ENCODE measurements around the gene LINGO4.

The LINGO4 gene

DNA sequence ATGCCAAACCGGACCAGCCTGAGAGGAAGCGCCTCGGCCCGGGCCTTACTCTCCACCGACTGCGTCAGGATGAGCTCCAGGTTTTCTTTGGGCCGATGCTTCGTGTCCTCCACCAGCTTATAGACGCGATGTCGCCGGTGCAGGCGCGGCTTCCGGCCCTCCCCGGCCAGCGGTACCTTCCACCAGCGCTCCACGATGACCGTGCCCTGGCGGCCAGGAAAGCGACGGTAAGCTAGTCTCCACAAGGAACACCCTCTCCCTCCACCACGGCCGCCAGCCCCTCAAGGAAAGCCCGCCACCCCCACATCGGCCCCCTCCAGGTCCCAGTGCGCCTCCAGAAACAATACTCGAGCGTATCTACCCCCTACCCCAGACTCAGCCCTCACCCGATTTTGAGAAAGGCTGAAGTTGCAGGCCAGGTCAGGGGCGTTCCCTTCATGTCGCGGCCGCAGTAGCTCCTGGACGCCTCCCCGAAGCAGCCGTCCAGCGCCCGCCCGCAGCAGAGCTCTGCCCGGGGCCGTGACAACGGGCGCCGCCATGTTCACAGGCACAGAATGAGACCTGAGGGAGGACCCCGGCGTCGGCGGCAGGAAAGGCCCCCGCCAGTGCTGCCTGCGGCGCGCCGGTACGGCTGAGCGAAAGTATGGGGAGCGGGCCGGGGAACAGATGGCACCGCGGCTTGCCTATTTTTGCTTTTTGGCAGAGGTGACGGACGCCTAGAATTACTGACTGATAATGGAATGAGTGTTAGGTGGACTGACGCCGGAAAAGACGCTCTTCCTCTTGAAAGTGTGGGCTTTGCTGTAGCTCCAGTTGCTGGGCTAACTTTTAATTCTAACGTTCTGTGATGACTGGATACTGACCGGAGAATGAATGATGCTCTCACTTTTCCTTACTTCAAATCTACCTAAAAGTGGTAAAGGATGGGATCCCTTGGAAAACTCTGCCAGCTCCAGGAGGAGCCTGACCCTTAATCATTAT is 42.0 kb downstream of the LINGO4 start, which contains the start of gene MRPL9:
Gene MRPL9, minus strand, starts transcription at position 556 of the 981 bp plus-strand sequence. Its CDS starts 17 bp downstream, at position 539.
- H2BK12ac ChIP-seq (ENCODE audit: low read length), result no peak within 1 kb of the TSS
- no peak within 1 kb of the TSS for H2BK120ac ChIP-seq (ENCODE audit: low read depth, low read length)

DNA sequence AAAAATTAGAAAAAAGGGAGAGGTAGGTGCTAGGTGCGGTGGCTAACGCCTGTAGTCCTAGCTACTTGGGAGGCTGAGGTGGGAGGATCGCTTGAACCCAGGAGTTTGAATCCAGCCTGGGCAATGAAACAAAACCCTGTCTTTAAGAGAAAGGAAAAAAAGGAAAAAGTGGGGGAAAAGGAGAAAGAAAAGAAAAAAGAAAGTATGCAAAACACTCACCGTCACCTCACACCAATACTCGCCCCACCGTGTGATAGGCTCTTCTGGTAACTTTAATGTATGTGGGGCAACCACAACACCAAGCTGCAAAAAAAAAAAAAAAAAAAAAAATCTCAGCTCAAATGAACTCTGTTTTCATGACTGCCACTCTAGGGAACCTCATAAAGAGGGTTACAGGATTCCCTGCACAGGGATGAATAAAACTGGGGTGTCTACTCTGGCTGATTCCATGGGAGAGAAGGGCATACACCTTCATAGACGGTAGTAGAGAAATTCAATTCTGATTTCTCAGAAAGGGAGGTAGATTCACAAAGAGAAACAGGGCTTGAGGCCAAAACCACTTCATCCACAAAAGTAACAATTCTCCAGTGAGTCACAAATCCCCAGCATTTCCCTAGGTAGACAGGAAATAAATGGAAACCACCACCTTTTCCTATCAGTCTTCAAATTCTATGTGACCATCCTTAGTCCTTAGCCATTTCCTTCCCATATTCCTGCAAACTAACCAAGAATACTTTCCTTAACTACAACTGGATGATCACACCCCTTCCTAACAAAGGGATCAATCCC is 44.4 kb downstream of the LINGO4 start:
- H4K91ac ChIP-seq (ENCODE audit: low read depth, low read length, poor library complexity), result no peak overlapping the region
- no peak overlapping the region for H3K4me2 ChIP-seq (ENCODE audit: insufficient read depth, low read length, poor library complexity, severe bottlenecking)
- H3K79me1 ChIP-seq (ENCODE audit: low read depth, low read length), result no peaks in the 10 kb centered on the region
- H4K8ac ChIP-seq (ENCODE audit: low read depth, low read length), result no peak overlapping the region
- peaks cover 3 to 4% of the 10 kb centered on the region in 2 donors for H3K4me1 ChIP-seq (ENCODE audit: control insufficient read depth in 2 of 2, insufficient read depth in 1 of 2, low read depth in 1 of 2, low read length in 2 of 2)
- WGBS, 2 donors (ENCODE audit: extremely low coverage in 2 of 2, insufficient read length in 2 of 2, insufficient replicate concordance in 1 of 2), result no CpG with 5 or more reads among the region's 7 CpGs
- no peak for DNase-seq (ENCODE audit: low spot score)
- H3K14ac ChIP-seq (ENCODE audit: low read length), result no peak overlapping the region
- no peak overlapping the region for H3K23ac ChIP-seq (ENCODE audit: low read depth, low read length, poor library complexity)
- no peak overlapping the region for H2AFZ ChIP-seq (ENCODE audit: low read length)
- H3K9ac ChIP-seq (ENCODE audit: low read depth, low read length, poor library complexity), result no peak overlapping the region
- H3K27ac ChIP-seq (replicated peaks; ENCODE audit: low read length), result no peak overlapping the region
- H2BK15ac ChIP-seq (ENCODE audit: low read length), result no peak overlapping the region
- H2BK5ac ChIP-seq (ENCODE audit: low read length), result no peak overlapping the region
- H2BK12ac ChIP-seq (ENCODE audit: low read length), result no peak overlapping the region
- H3K36me3 ChIP-seq (replicated peaks in 1 of 2; ENCODE audit: control insufficient read depth in 2 of 2, insufficient read depth in 2 of 2, low read length in 2 of 2), result peaks cover 20 to 60% of the 10 kb centered on the region in 2 donors
- H3K4ac ChIP-seq (ENCODE audit: low read length), result no peak overlapping the region
- no peak overlapping the region for H3K4me3 ChIP-seq (ENCODE audit: low read length in 2 of 2)
- H2AK5ac ChIP-seq (ENCODE audit: low read depth, low read length), result no peak overlapping the region
- H3K9me3 ChIP-seq (replicated peaks in 1 of 2; ENCODE audit: control insufficient read depth in 2 of 2, insufficient read depth in 1 of 2, low read depth in 1 of 2, low read length in 2 of 2), result no peaks in the 10 kb centered on the region
- H3K18ac ChIP-seq (ENCODE audit: low read length), result no peak overlapping the region
- no peaks in the 10 kb centered on the region for H3K27me3 ChIP-seq (ENCODE audit: control insufficient read depth in 3 of 3, insufficient read depth in 3 of 3, low read depth in 1 of 3, low read length in 3 of 3)
- H2BK120ac ChIP-seq (ENCODE audit: low read depth, low read length), result no peak overlapping the region

More for the DNA sequence above, 42.0 kb downstream of the LINGO4 start, which contains the start of gene MRPL9:
- Histone ChIP-seq H4K8ac (ENCODE audit: low read depth, low read length) (peak within 1 kb of the TSS; percentile 83), H3K14ac (ENCODE audit: low read length) (peak within 1 kb of the TSS; percentile 12), H3K9ac (ENCODE audit: low read depth, low read length, poor library complexity) (peak within 1 kb of the TSS; percentile 93), H2BK15ac (ENCODE audit: low read length) (peak within 1 kb of the TSS; percentile 72), H3K4me3 (ENCODE audit: low read length in 2 of 2) (peak within 1 kb of the TSS; percentile 78 to 98), H3K9me3 (replicated peaks in 1 of 2; ENCODE audit: control insufficient read depth in 2 of 2, insufficient read depth in 1 of 2, low read depth in 1 of 2, low read length in 2 of 2) (no peaks in the 10 kb centered on the region), H3K27ac (replicated peaks; ENCODE audit: low read length) (peak within 1 kb of the TSS; percentile 71), H4K91ac (ENCODE audit: low read depth, low read length, poor library complexity) (peak within 1 kb of the TSS; percentile 30), H3K27me3 (ENCODE audit: control insufficient read depth in 3 of 3, insufficient read depth in 3 of 3, low read depth in 1 of 3, low read length in 3 of 3) (no peaks in the 10 kb centered on the region), H2BK5ac (ENCODE audit: low read length) (peak within 1 kb of the TSS; percentile 58), H3K4ac (ENCODE audit: low read length) (no peak within 1 kb of the TSS), H3K36me3 (replicated peaks in 1 of 2; ENCODE audit: control insufficient read depth in 2 of 2, insufficient read depth in 2 of 2, low read length in 2 of 2) (peaks cover 17 to 39% of the 10 kb centered on the region in 2 donors), H2AFZ (ENCODE audit: low read length) (peak within 1 kb of the TSS; percentile 85), H3K4me2 (ENCODE audit: insufficient read depth, low read length, poor library complexity, severe bottlenecking) (peak within 1 kb of the TSS; percentile 77), H3K79me1 (ENCODE audit: low read depth, low read length) (no peaks in the 10 kb centered on the region), H3K23ac (ENCODE audit: low read depth, low read length, poor library complexity) (peak within 1 kb of the TSS; percentile 47), H3K4me1 (ENCODE audit: control insufficient read depth in 2 of 2, insufficient read depth in 1 of 2, low read depth in 1 of 2, low read length in 2 of 2) (peaks cover 3 to 4% of the 10 kb centered on the region in 2 donors), H3K18ac (ENCODE audit: low read length) (peak within 1 kb of the TSS; percentile 95), H2AK5ac (ENCODE audit: low read depth, low read length) (peak within 1 kb of the TSS; percentile 58)
- no CpG with 5 or more reads among the region's 68 CpGs for WGBS, 2 donors (ENCODE audit: extremely low coverage in 2 of 2, insufficient read length in 2 of 2, insufficient replicate concordance in 1 of 2)
- peak; percentile 64 for DNase-seq (ENCODE audit: low spot score)

DNA sequence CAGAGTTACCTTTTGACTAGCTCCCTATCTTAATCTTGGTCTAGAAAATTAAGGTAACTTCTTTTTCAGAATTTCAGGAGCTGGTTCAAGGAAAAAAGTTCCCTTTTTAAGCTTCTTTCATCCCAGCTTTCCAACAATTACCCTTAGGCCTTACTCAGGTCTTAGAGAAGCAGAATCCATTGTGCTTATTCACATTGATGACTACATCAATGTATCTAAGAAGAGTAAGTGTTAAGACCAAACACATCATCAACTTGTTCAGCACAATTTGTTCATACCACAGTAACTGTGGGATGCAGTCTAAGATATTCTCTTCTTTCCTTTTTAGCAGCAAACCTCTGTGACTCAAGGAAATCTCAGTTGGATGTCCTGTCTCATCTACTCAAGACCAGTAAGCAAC is 46.0 kb downstream of the LINGO4 start:
- Histone ChIP-seq H4K91ac (ENCODE audit: low read depth, low read length, poor library complexity) (no peak overlapping the region), H3K36me3 (replicated peaks in 1 of 2; ENCODE audit: control insufficient read depth in 2 of 2, insufficient read depth in 2 of 2, low read length in 2 of 2) (peaks cover 20 to 60% of the 10 kb centered on the region in 2 donors), H3K4me3 (ENCODE audit: low read length in 2 of 2) (no peak overlapping the region), H2BK5ac (ENCODE audit: low read length) (no peak overlapping the region), H3K27me3 (ENCODE audit: control insufficient read depth in 3 of 3, insufficient read depth in 3 of 3, low read depth in 1 of 3, low read length in 3 of 3) (no peaks in the 10 kb centered on the region), H3K14ac (ENCODE audit: low read length) (no peak overlapping the region), H3K79me1 (ENCODE audit: low read depth, low read length) (no peaks in the 10 kb centered on the region), H3K23ac (ENCODE audit: low read depth, low read length, poor library complexity) (no peak overlapping the region), H3K4me1 (ENCODE audit: control insufficient read depth in 2 of 2, insufficient read depth in 1 of 2, low read depth in 1 of 2, low read length in 2 of 2) (peaks cover 3 to 4% of the 10 kb centered on the region in 2 donors), H3K4ac (ENCODE audit: low read length) (no peak overlapping the region), H2AK5ac (ENCODE audit: low read depth, low read length) (no peak overlapping the region), H3K9ac (ENCODE audit: low read depth, low read length, poor library complexity) (no peak overlapping the region), H2BK15ac (ENCODE audit: low read length) (no peak overlapping the region), H3K18ac (ENCODE audit: low read length) (no peak overlapping the region), H2BK12ac (ENCODE audit: low read length) (no peak overlapping the region), H3K9me3 (replicated peaks in 1 of 2; ENCODE audit: control insufficient read depth in 2 of 2, insufficient read depth in 1 of 2, low read depth in 1 of 2, low read length in 2 of 2) (no peaks in the 10 kb centered on the region), H3K27ac (replicated peaks; ENCODE audit: low read length) (no peak overlapping the region), H4K8ac (ENCODE audit: low read depth, low read length) (no peak overlapping the region), H2AFZ (ENCODE audit: low read length) (no peak overlapping the region), H3K4me2 (ENCODE audit: insufficient read depth, low read length, poor library complexity, severe bottlenecking) (no peak overlapping the region), H2BK120ac (ENCODE audit: low read depth, low read length) (no peak overlapping the region)
- no peak for DNase-seq (ENCODE audit: low spot score)

DNA sequence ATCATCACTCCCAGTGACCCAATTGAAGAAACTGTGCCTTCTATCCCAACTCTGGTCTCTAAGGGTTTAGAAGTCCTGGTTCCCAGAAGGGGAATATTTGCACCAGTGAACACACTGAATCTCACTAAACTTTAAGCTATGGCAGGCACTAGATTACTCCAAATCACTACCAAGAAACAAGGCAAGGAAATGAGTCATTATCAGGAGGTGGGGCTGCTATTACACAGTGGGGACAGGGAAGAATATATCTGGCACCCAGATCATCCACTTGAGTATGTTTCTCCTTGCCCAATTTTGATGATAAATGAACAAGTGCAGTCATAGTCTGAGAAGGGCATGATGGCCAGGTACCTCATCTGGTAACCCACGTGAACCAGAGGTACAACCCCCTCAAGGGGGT is 48.9 kb downstream of the LINGO4 start:
- Histone ChIP-seq H3K9me3 (replicated peaks in 1 of 2; ENCODE audit: control insufficient read depth in 2 of 2, insufficient read depth in 1 of 2, low read depth in 1 of 2, low read length in 2 of 2) (no peaks in the 10 kb centered on the region), H3K4ac (ENCODE audit: low read length) (no peak overlapping the region), H3K27me3 (ENCODE audit: control insufficient read depth in 3 of 3, insufficient read depth in 3 of 3, low read depth in 1 of 3, low read length in 3 of 3) (no peaks in the 10 kb centered on the region), H3K27ac (replicated peaks; ENCODE audit: low read length) (no peak overlapping the region), H4K91ac (ENCODE audit: low read depth, low read length, poor library complexity) (no peak overlapping the region), H3K14ac (ENCODE audit: low read length) (no peak overlapping the region), H2BK12ac (ENCODE audit: low read length) (no peak overlapping the region), H3K4me2 (ENCODE audit: insufficient read depth, low read length, poor library complexity, severe bottlenecking) (no peak overlapping the region), H3K9ac (ENCODE audit: low read depth, low read length, poor library complexity) (no peak overlapping the region), H3K23ac (ENCODE audit: low read depth, low read length, poor library complexity) (no peak overlapping the region), H2BK15ac (ENCODE audit: low read length) (no peak overlapping the region), H3K4me3 (ENCODE audit: low read length in 2 of 2) (no peak overlapping the region), H3K18ac (ENCODE audit: low read length) (no peak overlapping the region), H3K79me1 (ENCODE audit: low read depth, low read length) (no peaks in the 10 kb centered on the region), H2AFZ (ENCODE audit: low read length) (no peak overlapping the region), H3K36me3 (replicated peaks in 1 of 2; ENCODE audit: control insufficient read depth in 2 of 2, insufficient read depth in 2 of 2, low read length in 2 of 2) (peaks cover 16 to 48% of the 10 kb centered on the region in 2 donors), H2BK120ac (ENCODE audit: low read depth, low read length) (no peak overlapping the region), H2BK5ac (ENCODE audit: low read length) (no peak overlapping the region), H4K8ac (ENCODE audit: low read depth, low read length) (no peak overlapping the region), H3K4me1 (ENCODE audit: control insufficient read depth in 2 of 2, insufficient read depth in 1 of 2, low read depth in 1 of 2, low read length in 2 of 2) (no peaks in the 10 kb centered on the region), H2AK5ac (ENCODE audit: low read depth, low read length) (no peak overlapping the region)
- no peak for DNase-seq (ENCODE audit: low spot score)
- no CpG with 5 or more reads among the region's 1 CpG for WGBS, 2 donors (ENCODE audit: extremely low coverage in 2 of 2, insufficient read length in 2 of 2, insufficient replicate concordance in 1 of 2)

Data from neuronal stem cell (in vitro differentiated cells).